ENCODE results near the gene TAF10. TPM values are rescaled to one million over a fixed set of nuclear protein-coding genes. Genes with fewer than 3 reads are reported as not detected.

Gene TAF10
- total RNA-seq, 6 experiments from 2014 or later = 47.3 to 81.9 (median 60.4) TPM

GRCh38 chr11:6617315-6617781, 5.3 kb upstream of the TAF10 start:
- ATAC-seq (no peak), DNase-seq (no peak)
- peak overlapping the region in 2 of 3 donors; percentile 12 to 80 for H3K4me3 ChIP-seq
- 52% methylated on average over 5 of the region's 5 CpGs for WGBS (ENCODE audit: insufficient coverage, low coverage, low lambda C conversion rate, missing lambda C conversion rate)
- intact Hi-C loops (cut with DNase I) = no loop called here
- H3K4me1 ChIP-seq = peaks cover 0 to 13% (median 2%) of the 10 kb centered on the region in 4 donors
- H3K27me3 ChIP-seq = no peaks in the 10 kb centered on the region
- TF ChIP-seq CTCF (IDR thresholded peaks at IDR 0.05) (no peak), POLR2A (IDR thresholded peaks at IDR 0.05) (no peak)
- H3K27ac ChIP-seq = peak overlapping the region in 2 of 3 donors; percentile 93 to 97
- H3K36me3 ChIP-seq = peaks cover 0 to 18% (median 3%) of the 10 kb centered on the region in 4 donors
- H3K9me3 ChIP-seq = no peaks in the 10 kb centered on the region

- no peak overlapping the region for H3K4me3 ChIP-seq
- peaks cover 0 to 18% (median 3%) of the 10 kb centered on the region in 4 donors for H3K36me3 ChIP-seq
- no peaks in the 10 kb centered on the region for H3K27me3 ChIP-seq
- 100% methylated on average over 3 of the region's 14 CpGs for WGBS (ENCODE audit: insufficient coverage, low coverage, low lambda C conversion rate, missing lambda C conversion rate)
- H3K4me1 ChIP-seq = peaks cover 0 to 13% (median 2%) of the 10 kb centered on the region in 4 donors
- DNase-seq = no peak
- no peaks in the 10 kb centered on the region for H3K9me3 ChIP-seq
- ATAC-seq = no peak
- intact Hi-C loops (cut with DNase I) = no loop called here
- no peak for TF ChIP-seq POLR2A (IDR thresholded peaks at IDR 0.05)
- no peak for TF ChIP-seq CTCF (IDR thresholded peaks at IDR 0.05)
- H3K27ac ChIP-seq = no peak overlapping the region
Observed at GRCh38 chr11:6616596-6617250, 4.7 kb upstream of the TAF10 start.

GRCh38 chr11:6615882-6616585, 4.0 kb upstream of the TAF10 start:
- DNase-seq (no peak), ATAC-seq (no peak)
- no peak for TF ChIP-seq POLR2A (IDR thresholded peaks at IDR 0.05)
- TF ChIP-seq CTCF (IDR thresholded peaks at IDR 0.05) = no peak
- H3K4me1 ChIP-seq = peaks cover 0 to 15% (median 2%) of the 10 kb centered on the region in 4 donors
- peaks cover 0 to 18% (median 3%) of the 10 kb centered on the region in 4 donors for H3K36me3 ChIP-seq
- 90% methylated on average over 2 of the region's 9 CpGs for WGBS (ENCODE audit: insufficient coverage, low coverage, low lambda C conversion rate, missing lambda C conversion rate)
- H3K27ac ChIP-seq = no peak overlapping the region
- intact Hi-C loops (cut with DNase I) = no loop called here
- H3K27me3 ChIP-seq = no peaks in the 10 kb centered on the region
- H3K9me3 ChIP-seq = no peaks in the 10 kb centered on the region
- no peak overlapping the region for H3K4me3 ChIP-seq

- H3K4me1 ChIP-seq = peaks cover 0 to 17% (median 2%) of the 10 kb centered on the region in 4 donors
- TF ChIP-seq CTCF (IDR thresholded peaks at IDR 0.05) = no peak
- DNase-seq = no peak
- no peaks in the 10 kb centered on the region for H3K9me3 ChIP-seq
- H3K36me3 ChIP-seq = peaks cover under 1 to 25% (median 9%) of the 10 kb centered on the region in 4 donors
- no peak overlapping the region for H3K4me3 ChIP-seq
- ATAC-seq = no peak
- WGBS (ENCODE audit: insufficient coverage, low coverage, low lambda C conversion rate, missing lambda C conversion rate) = 85% methylated on average over 2 of the region's 5 CpGs
- intact Hi-C loops (cut with DNase I) = no loop called here
- no peak overlapping the region for H3K27ac ChIP-seq
- no peaks in the 10 kb centered on the region for H3K27me3 ChIP-seq
Observed at GRCh38 chr11:6615046-6615445, 3.0 kb upstream of the TAF10 start.

All from right lobe of liver (tissue), 6 donors.